ENCODE measurements around the gene NINJ1. TPM values are rescaled to one million over a fixed set of nuclear protein-coding genes. Genes with fewer than 3 reads are reported as not detected.

NINJ1 gene
- total and polyA plus RNA-seq, 2 of the 8 experiments (the other 6 are each of a cell fraction or from before 2014, with no cell fraction given) = 28.2 to 65.6 TPM

DNA sequence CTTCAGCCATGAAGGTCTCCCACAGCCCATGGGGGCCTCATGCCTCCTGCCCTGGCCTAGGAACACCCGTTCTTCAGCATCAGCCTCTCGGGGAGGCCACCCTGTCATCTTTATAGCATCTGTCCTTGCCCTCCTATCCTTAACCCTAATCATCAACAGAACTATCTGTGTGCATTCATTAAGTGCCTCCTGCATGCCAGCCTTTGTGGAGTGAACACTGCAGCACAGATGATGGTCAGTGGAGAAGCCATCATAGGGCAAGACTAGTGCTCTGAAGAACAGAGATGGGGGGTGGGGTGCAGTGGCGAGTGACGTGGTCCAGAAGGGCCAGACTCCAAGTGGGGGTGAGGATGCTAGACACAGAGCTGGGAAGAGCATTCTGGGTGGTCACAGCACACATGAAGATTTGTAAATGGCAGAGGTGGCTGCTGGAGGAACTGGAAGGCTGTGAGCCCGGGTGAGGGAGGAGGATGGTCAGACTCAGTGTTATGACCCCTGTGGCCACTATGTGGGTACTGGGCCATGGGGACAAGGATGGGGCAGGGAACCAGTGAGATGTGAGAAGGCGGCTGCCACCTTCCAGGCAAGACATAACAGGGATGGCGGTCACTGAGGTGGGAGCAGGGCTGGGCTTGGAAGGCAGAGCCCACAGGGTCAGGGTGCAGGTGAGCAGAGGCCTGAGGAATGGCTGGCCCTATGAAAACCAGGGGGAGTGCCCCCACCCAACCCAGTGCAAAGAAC, 41.6 kb downstream of the NINJ1 start:
- Histone ChIP-seq H3K4me1 (replicated peaks in 1 of 4; ENCODE audit: control insufficient read depth in 3 of 4, insufficient read depth in 4 of 4, low read length in 3 of 4) (peaks cover 0 to 13% (median 7%) of the 10 kb centered on the region in 4 experiments; a peak in 4 of 7 replicates), H3K4me3 (ENCODE audit: extremely low read depth in 1 of 4, insufficient read depth in 2 of 4, low read depth in 3 of 4, low read length in 4 of 4) (no peak overlapping the region), H2AFZ (ENCODE audit: low read length) (no peak overlapping the region), H4K20me1 (replicated peaks in 1 of 2; ENCODE audit: control insufficient read depth in 1 of 2, insufficient read depth in 2 of 2, low read length in 2 of 2) (no peaks in the 10 kb centered on the region), H4K5ac (ENCODE audit: insufficient read length, low read depth, low read length) (no peak overlapping the region), H3K14ac (ENCODE audit: insufficient read length) (no peak overlapping the region), H2BK5ac (ENCODE audit: low read depth, low read length) (no peak overlapping the region), H3K27me3 (replicated peaks in 1 of 4; ENCODE audit: control insufficient read depth in 3 of 4, extremely low read depth in 1 of 4, insufficient read depth in 3 of 4, low read length in 3 of 4) (no peaks in the 10 kb centered on the region; a peak in 1 of 7 replicates), H4K91ac (replicated peaks; ENCODE audit: insufficient read length, low read length) (no peak overlapping the region), H3K4me2 (ENCODE audit: insufficient read depth in 1 of 2, low read depth in 2 of 2, low read length in 2 of 2) (no peak overlapping the region), H2BK20ac (ENCODE audit: low read length) (no peak overlapping the region), H3K56ac (replicated peaks; ENCODE audit: insufficient read length, low read depth, low read length) (no peak overlapping the region), H3K23ac (ENCODE audit: insufficient read length) (no peak overlapping the region), H3K79me2 (ENCODE audit: control insufficient read depth in 1 of 2, insufficient read depth in 2 of 2, low read length in 2 of 2) (0 out of 4 replicates have a peak, but pooled peaks cover 0 to 2% of the 10 kb centered on the region in 2 experiments), H4K8ac (ENCODE audit: extremely low read depth, insufficient read depth, low read length) (no peak overlapping the region), H3K79me1 (ENCODE audit: low read depth, low read length) (no peaks in the 10 kb centered on the region), H3K9ac (replicated peaks in 1 of 4; ENCODE audit: extremely low read depth in 1 of 4, low read depth in 3 of 4, low read length in 3 of 4) (no peak overlapping the region), H2BK120ac (replicated peaks; ENCODE audit: low read depth, low read length) (no peak overlapping the region), H3K9me3 (ENCODE audit: insufficient read depth in 2 of 2, low read depth in 1 of 2, low read length in 1 of 2) (no peaks in the 10 kb centered on the region), H3K36me3 (ENCODE audit: control insufficient read depth in 2 of 4, insufficient read depth in 4 of 4, low read length in 3 of 4) (no peaks in the 10 kb centered on the region), H3K18ac (ENCODE audit: extremely low read depth, low read length) (no peak overlapping the region), H2AK5ac (ENCODE audit: low read depth, low read length) (no peak overlapping the region), H3K27ac (ENCODE audit: low read depth, low read length) (no peak overlapping the region), H2BK15ac (ENCODE audit: low read length) (no peak overlapping the region), H3K4ac (replicated peaks; ENCODE audit: insufficient read length, low read depth, low read length) (no peak overlapping the region), H3K23me2 (ENCODE audit: low read depth, low read length) (peaks cover 12% of the 10 kb centered on the region), H2BK12ac (ENCODE audit: low read depth, low read length) (no peak overlapping the region)
- CTCF ChIA-PET (ENCODE audit: partially characterized antibody) = interaction anchor here (1.0 kb wide), 1 partner anchor 11 kb away, joined by 3 read pairs; no protein-coding TSS in a partner anchor
- DNase-seq (ENCODE audit: low read depth in 1 of 2, low spot score in 2 of 2) = no peak
- no peak for FAIRE-seq
- POLR2A ChIA-PET (ENCODE audit: partially characterized antibody) = interaction anchor here (0.8 kb wide), 1 partner anchor 78 kb away, joined by 3 read pairs; no protein-coding TSS in a partner anchor
- WGBS, 2 experiments (ENCODE audit: extremely low coverage in 1 of 2, insufficient coverage in 1 of 2, insufficient read length in 1 of 2, insufficient replicate concordance in 2 of 2, low coverage in 1 of 2, low lambda C conversion rate in 2 of 2, missing lambda C conversion rate in 1 of 2) = 86% methylated on average over 7 of the region's 7 CpGs; no CpG with 5 or more reads in 1 of the 2 experiments
- TF ChIP-seq BCL11A (IDR thresholded peaks at IDR 0.05; ENCODE audit: low read depth in 2 of 2, low read length in 2 of 2) (no peak), POLR2A (IDR thresholded peaks at IDR 0.05; ENCODE audit: control extremely low read depth in 1 of 2, low read depth in 2 of 2, low read length in 2 of 2) (no peak), GABPA (IDR thresholded peaks at IDR 0.05; ENCODE audit: borderline replicate concordance, insufficient read depth, low read length) (no peak), CBX8 (IDR thresholded peaks at IDR 0.05; ENCODE audit: borderline replicate concordance, low read depth, low read length) (no peak), KDM1A (IDR thresholded peaks at IDR 0.05; ENCODE audit: borderline replicate concordance, low read length) (no peak), EZH2 (IDR thresholded peaks at IDR 0.05; ENCODE audit: low read depth, low read length, severe bottlenecking) (no peak), GTF2F1 (IDR thresholded peaks at IDR 0.05; ENCODE audit: borderline replicate concordance, low read depth, low read length) (no peak), JUN (IDR thresholded peaks at IDR 0.05; ENCODE audit: low read depth, low read length) (no peak)
- TF ChIP-seq, protein P1, sequence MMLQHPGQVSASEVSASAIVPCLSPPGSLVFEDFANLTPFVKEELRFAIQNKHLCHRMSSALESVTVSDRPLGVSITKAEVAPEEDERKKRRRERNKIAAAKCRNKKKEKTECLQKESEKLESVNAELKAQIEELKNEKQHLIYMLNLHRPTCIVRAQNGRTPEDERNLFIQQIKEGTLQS (IDR thresholded peaks at IDR 0.05; ENCODE audit: insufficient read depth, low read depth, low read length) = no peak
- TF ChIP-seq, protein P2, sequence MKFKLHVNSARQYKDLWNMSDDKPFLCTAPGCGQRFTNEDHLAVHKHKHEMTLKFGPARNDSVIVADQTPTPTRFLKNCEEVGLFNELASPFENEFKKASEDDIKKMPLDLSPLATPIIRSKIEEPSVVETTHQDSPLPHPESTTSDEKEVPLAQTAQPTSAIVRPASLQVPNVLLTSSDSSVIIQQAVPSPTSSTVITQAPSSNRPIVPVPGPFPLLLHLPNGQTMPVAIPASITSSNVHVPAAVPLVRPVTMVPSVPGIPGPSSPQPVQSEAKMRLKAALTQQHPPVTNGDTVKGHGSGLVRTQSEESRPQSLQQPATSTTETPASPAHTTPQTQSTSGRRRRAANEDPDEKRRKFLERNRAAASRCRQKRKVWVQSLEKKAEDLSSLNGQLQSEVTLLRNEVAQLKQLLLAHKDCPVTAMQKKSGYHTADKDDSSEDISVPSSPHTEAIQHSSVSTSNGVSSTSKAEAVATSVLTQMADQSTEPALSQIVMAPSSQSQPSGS (IDR thresholded peaks at IDR 0.05; ENCODE audit: low read length) = no peak

All from H1 (cell line).